A673 (cell line): ENCODE results near the gene SAG.

Experiments used
- EZH2 ChIP-seq: fragments of 200-600 bp; sonication (generic); IDR thresholded peaks from 2 replicates; pipeline ENCODE4 v1.6.1; 2017; ENCODE audit warnings: borderline replicate concordance, low read depth, mild to moderate bottlenecking, mixed read lengths, antibody characterized with exemption, low read length; ENCODE audit not compliant: poor library complexity, severe bottlenecking
- TF ChIP-seq, protein P1 (sequence below): fragments of 300-800, 200-600 bp; sonication (generic); conservative IDR thresholded peaks from 2 replicates; pipeline ENCODE4 v1.5.1; 2017; ENCODE audit warnings: low read depth, mild to moderate bottlenecking, antibody characterized with exemption, low read length, moderate library complexity, mixed read lengths

- TF ChIP-seq, protein P1, sequence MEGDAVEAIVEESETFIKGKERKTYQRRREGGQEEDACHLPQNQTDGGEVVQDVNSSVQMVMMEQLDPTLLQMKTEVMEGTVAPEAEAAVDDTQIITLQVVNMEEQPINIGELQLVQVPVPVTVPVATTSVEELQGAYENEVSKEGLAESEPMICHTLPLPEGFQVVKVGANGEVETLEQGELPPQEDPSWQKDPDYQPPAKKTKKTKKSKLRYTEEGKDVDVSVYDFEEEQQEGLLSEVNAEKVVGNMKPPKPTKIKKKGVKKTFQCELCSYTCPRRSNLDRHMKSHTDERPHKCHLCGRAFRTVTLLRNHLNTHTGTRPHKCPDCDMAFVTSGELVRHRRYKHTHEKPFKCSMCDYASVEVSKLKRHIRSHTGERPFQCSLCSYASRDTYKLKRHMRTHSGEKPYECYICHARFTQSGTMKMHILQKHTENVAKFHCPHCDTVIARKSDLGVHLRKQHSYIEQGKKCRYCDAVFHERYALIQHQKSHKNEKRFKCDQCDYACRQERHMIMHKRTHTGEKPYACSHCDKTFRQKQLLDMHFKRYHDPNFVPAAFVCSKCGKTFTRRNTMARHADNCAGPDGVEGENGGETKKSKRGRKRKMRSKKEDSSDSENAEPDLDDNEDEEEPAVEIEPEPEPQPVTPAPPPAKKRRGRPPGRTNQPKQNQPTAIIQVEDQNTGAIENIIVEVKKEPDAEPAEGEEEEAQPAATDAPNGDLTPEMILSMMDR = no peak
- no peak for TF ChIP-seq EZH2
These were observed 52.2 kb downstream of the SAG start for GRCh38 chr2:233359823-233360222.
